Natural killer cell treated with Interleukin-12 subunit alpha and Interleukin-12 subunit beta and Interleukin-15 and Interleukin-18, amount 100 ng/mL, for 72 hours (primary cell): ENCODE results near the gene KRTAP3-1. TPM values are rescaled to one million over a fixed set of nuclear protein-coding genes. Genes with fewer than 3 reads are reported as not detected.
A peak's percentile ranks its signal among the peaks of the same experiment; 100 is the strongest.
"Not testable (repeated sequence)": the region's sequence is repeated elsewhere in the genome, so short reads cannot be mapped to it uniquely, and the experiment has no call there.

Experiments
- ATAC-seq, 2 donors: fragments of 150-1000 bp; cut with Tn5 transposase in 1 of 2; sonication (Bioruptor Pico), chemical (Tn5 transposase) in 1 of 2; 2 replicates each; pipeline ENCODE4 v1.10.0; 2021
- DNase-seq: peaks from one replicate; pipeline ENCODE4 v3.0.0; 2022; ENCODE audit warnings: low spot score
- H3K27ac Mint-ChIP-seq, 2 donors: 1 replicate in 1 of 2; 2 replicates in 1 of 2; pipeline ENCODE4 v1.8.0; 2022; ENCODE audit warnings: mixed read lengths in 2 of 2, mild to moderate bottlenecking in 1 of 2, moderate library complexity in 1 of 2
- H3K27me3 Mint-ChIP-seq, 2 donors: 1 replicate in 1 of 2; 2 replicates in 1 of 2; pipeline ENCODE4 v1.8.0; 2022; ENCODE audit warnings: mixed read lengths in 2 of 2
- H3K36me3 Mint-ChIP-seq: one replicate; pipeline ENCODE4 v1.8.0; 2022; ENCODE audit warnings: mixed read lengths
- H3K4me1 Mint-ChIP-seq, 2 donors: 1 replicate in 1 of 2; 2 replicates in 1 of 2; pipeline ENCODE4 v1.8.0; 2022; ENCODE audit warnings: low read depth in 2 of 2, mixed read lengths in 2 of 2, mild to moderate bottlenecking in 1 of 2
- H3K4me3 Mint-ChIP-seq: one replicate; pipeline ENCODE4 v1.8.0; 2022; ENCODE audit warnings: mixed read lengths
- H3K9me3 Mint-ChIP-seq: 2 replicates; pipeline ENCODE4 v1.8.0; 2022; ENCODE audit warnings: mixed read lengths
- total RNA-seq, 2 donors: library from RNA; stranded (reverse); gene quantifications; one replicate each; pipeline ENCODE4 v1.2.3, GENCODE V29; 2022

Gene KRTAP3-1
- total RNA-seq, result not detected

- no peak within 1 kb of the TSS for H3K4me3 Mint-ChIP-seq
- peaks cover 18 to 46% of the 10 kb centered on the region in 2 donors for H3K27me3 Mint-ChIP-seq
These were observed at the start of gene KRTAP3-1 for GRCh38 chr17:41008811-41009210. Gene KRTAP3-1 (minus strand): TSS chr17:41009128. CDS start chr17:41009074, 54 bp downstream.

GRCh38 chr17:41057547-41057946 is 48.6 kb upstream of the KRTAP3-1 start:
- ATAC-seq, result no peak
- H3K4me3 Mint-ChIP-seq, result no peak overlapping the region
- peaks cover 4% of the 10 kb centered on the region for H3K36me3 Mint-ChIP-seq
- no peak for DNase-seq
- peaks cover 37 to 71% of the 10 kb centered on the region in 2 donors for H3K27me3 Mint-ChIP-seq
- no peaks in the 10 kb centered on the region for H3K9me3 Mint-ChIP-seq
- H3K4me1 Mint-ChIP-seq, result no peaks in the 10 kb centered on the region
- H3K27ac Mint-ChIP-seq, result no peak overlapping the region

More at GRCh38 chr17:41008811-41009210, at the start of gene KRTAP3-1:
- ATAC-seq, result peak in 1 of 2 donors; percentile 45
- H3K36me3 Mint-ChIP-seq, result no peaks in the 10 kb centered on the region
- no peaks in the 10 kb centered on the region for H3K9me3 Mint-ChIP-seq
- H3K4me1 Mint-ChIP-seq, result no peaks in the 10 kb centered on the region
- no peak for DNase-seq
- H3K27ac Mint-ChIP-seq, result no peak within 1 kb of the TSS

GRCh38 chr17:41055130-41055529 is 46.2 kb upstream of the KRTAP3-1 start, which contains the start of gene KRTAP2-2:
Gene KRTAP2-2 (minus strand): TSS chr17:41055230. CDS start chr17:41055211, 19 bp downstream.
- peaks cover 26 to 54% of the 10 kb centered on the region in 2 donors for H3K27me3 Mint-ChIP-seq
- not testable (repeated sequence) for ATAC-seq, H3K27ac Mint-ChIP-seq

GRCh38 chr17:41054556-41054955 is 45.6 kb upstream of the KRTAP3-1 start:
- not testable (repeated sequence) for H3K4me1 Mint-ChIP-seq, H3K36me3 Mint-ChIP-seq, H3K4me3 Mint-ChIP-seq, H3K27ac Mint-ChIP-seq, H3K9me3 Mint-ChIP-seq, DNase-seq
- peaks cover 27 to 52% of the 10 kb centered on the region in 2 donors for H3K27me3 Mint-ChIP-seq
- peak in 1 of 2 donors; percentile 36 for ATAC-seq

More at GRCh38 chr17:41055130-41055529, 46.2 kb upstream of the KRTAP3-1 start, which contains the start of gene KRTAP2-2:
- H3K4me3 Mint-ChIP-seq, H3K4me1 Mint-ChIP-seq, H3K9me3 Mint-ChIP-seq, H3K36me3 Mint-ChIP-seq, DNase-seq: not testable (repeated sequence)

- no peak overlapping the region for H3K4me3 Mint-ChIP-seq
- H3K27ac Mint-ChIP-seq, result no peak overlapping the region
- no peaks in the 10 kb centered on the region for H3K9me3 Mint-ChIP-seq
- peaks cover 24 to 47% of the 10 kb centered on the region in 2 donors for H3K27me3 Mint-ChIP-seq
- DNase-seq (no peak), ATAC-seq (no peak)
- peaks cover 2% of the 10 kb centered on the region in 2 donors for H3K4me1 Mint-ChIP-seq
- H3K36me3 Mint-ChIP-seq, result peaks cover 4% of the 10 kb centered on the region
These were observed 45.1 kb upstream of the KRTAP3-1 start for GRCh38 chr17:41054025-41054424.

- peaks cover 4 to 5% of the 10 kb centered on the region in 2 donors for H3K4me1 Mint-ChIP-seq
- no peak overlapping the region for H3K4me3 Mint-ChIP-seq
- no peak overlapping the region for H3K27ac Mint-ChIP-seq
- DNase-seq (no peak), ATAC-seq (no peak)
- H3K36me3 Mint-ChIP-seq, result peaks cover 2% of the 10 kb centered on the region
- peaks cover 19 to 43% of the 10 kb centered on the region in 2 donors for H3K27me3 Mint-ChIP-seq
- no peaks in the 10 kb centered on the region for H3K9me3 Mint-ChIP-seq
These were observed 43.6 kb upstream of the KRTAP3-1 start for GRCh38 chr17:41052566-41052965.

- Mint-ChIP-seq H3K9me3 (no peaks in the 10 kb centered on the region), H3K27me3 (peaks cover 21 to 40% of the 10 kb centered on the region in 2 donors), H3K4me3 (no peak overlapping the region), H3K4me1 (peaks cover 4 to 7% of the 10 kb centered on the region in 2 donors), H3K27ac (no peak overlapping the region), H3K36me3 (no peaks in the 10 kb centered on the region)
- ATAC-seq (no peak), DNase-seq (no peak)
These were observed 40.2 kb upstream of the KRTAP3-1 start for GRCh38 chr17:41049110-41049509.

- Mint-ChIP-seq H3K36me3 (peaks cover 3% of the 10 kb centered on the region), H3K27ac (no peak overlapping the region), H3K4me1 (peaks cover 4 to 9% of the 10 kb centered on the region in 2 donors), H3K27me3 (peaks cover 24 to 33% of the 10 kb centered on the region in 2 donors), H3K4me3 (no peak overlapping the region), H3K9me3 (peaks cover 2% of the 10 kb centered on the region)
- no peak for DNase-seq
- ATAC-seq, result no peak
These were observed 39.5 kb upstream of the KRTAP3-1 start for GRCh38 chr17:41048441-41048840.

- H3K27ac Mint-ChIP-seq, H3K4me3 Mint-ChIP-seq, H3K36me3 Mint-ChIP-seq, DNase-seq, H3K9me3 Mint-ChIP-seq, H3K4me1 Mint-ChIP-seq: not testable (repeated sequence)
- peaks cover 26% of the 10 kb centered on the region in 2 donors for H3K27me3 Mint-ChIP-seq
- ATAC-seq, result peak; percentile 24 to 52
These were observed 38.0 kb upstream of the KRTAP3-1 start, which contains the start of gene KRTAP2-1 for GRCh38 chr17:41046735-41047465. Gene KRTAP2-1 (minus strand): TSS chr17:41047316. CDS start chr17:41047267, 49 bp downstream.

- no peak for ATAC-seq
- no peak overlapping the region for H3K27ac Mint-ChIP-seq
- peaks cover 25 to 40% of the 10 kb centered on the region in 2 donors for H3K27me3 Mint-ChIP-seq
- H3K4me3 Mint-ChIP-seq, result no peak overlapping the region
- H3K9me3 Mint-ChIP-seq, result peaks cover 3% of the 10 kb centered on the region
- peaks cover 0 to 4% of the 10 kb centered on the region in 2 donors for H3K4me1 Mint-ChIP-seq
- H3K36me3 Mint-ChIP-seq, result peaks cover 5% of the 10 kb centered on the region
- DNase-seq, result no peak
These were observed 34.0 kb upstream of the KRTAP3-1 start for GRCh38 chr17:41042953-41043352.

- ATAC-seq, result not testable (repeated sequence)
These were observed 32.0 kb upstream of the KRTAP3-1 start, which contains the start of gene KRTAP1-1 for GRCh38 chr17:41040783-41041571. Gene KRTAP1-1 (minus strand): TSS chr17:41041450. CDS start chr17:41041397, 53 bp downstream.

GRCh38 chr17:41037853-41038350 is 29.0 kb upstream of the KRTAP3-1 start:
- Mint-ChIP-seq H3K4me1 (no peaks in the 10 kb centered on the region), H3K27me3 (peaks cover 37 to 53% of the 10 kb centered on the region in 2 donors), H3K4me3 (no peak overlapping the region)

More at GRCh38 chr17:41040783-41041571, 32.0 kb upstream of the KRTAP3-1 start, which contains the start of gene KRTAP1-1:
- peaks cover 30 to 41% of the 10 kb centered on the region in 2 donors for H3K27me3 Mint-ChIP-seq
- not testable (repeated sequence) for H3K4me3 Mint-ChIP-seq, H3K36me3 Mint-ChIP-seq, H3K9me3 Mint-ChIP-seq, H3K4me1 Mint-ChIP-seq, H3K27ac Mint-ChIP-seq, DNase-seq

GRCh38 chr17:41034346-41034935 is 25.5 kb upstream of the KRTAP3-1 start, which contains the start of gene KRTAP1-3:
Gene KRTAP1-3 (minus strand): TSS chr17:41034874. CDS start chr17:41034821, 53 bp downstream.
- peak; percentile 28 to 31 for ATAC-seq
- not testable (repeated sequence) for H3K4me3 Mint-ChIP-seq, DNase-seq, H3K4me1 Mint-ChIP-seq, H3K36me3 Mint-ChIP-seq, H3K9me3 Mint-ChIP-seq, H3K27ac Mint-ChIP-seq
- H3K27me3 Mint-ChIP-seq, result peaks cover 33 to 52% of the 10 kb centered on the region in 2 donors

More at GRCh38 chr17:41037853-41038350, 29.0 kb upstream of the KRTAP3-1 start:
- Mint-ChIP-seq H3K9me3 (no peaks in the 10 kb centered on the region), H3K36me3 (no peaks in the 10 kb centered on the region), H3K27ac (no peak overlapping the region)
- DNase-seq, result no peak
- ATAC-seq, result no peak
